ENCODE measurements around the gene UBL4A. TPM values are rescaled to one million over a fixed set of nuclear protein-coding genes. Genes with fewer than 3 reads are reported as not detected.

UBL4A gene
- total RNA-seq, 1 experiment from 2014 or later, result 39.1 TPM

DNA sequence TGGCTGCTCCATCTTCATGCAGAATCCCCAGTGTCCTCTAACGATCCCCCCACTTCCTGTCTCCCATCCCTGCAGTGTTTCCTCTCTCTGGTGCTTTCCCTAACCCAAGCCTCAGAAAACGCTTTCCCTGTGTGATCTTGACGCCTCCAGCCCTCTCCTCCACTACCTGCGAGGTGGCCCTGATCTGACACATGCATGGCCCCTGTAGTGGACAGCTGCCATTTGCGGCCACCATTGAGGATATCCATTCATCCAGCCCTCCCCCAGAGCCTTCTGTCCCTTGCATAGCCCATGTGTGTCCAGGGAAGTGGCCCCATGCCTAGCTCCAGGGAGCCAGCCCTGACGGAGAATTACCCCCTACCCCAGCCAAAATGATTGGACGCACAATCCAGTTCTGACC, 3.1 kb downstream of the UBL4A start:
- Histone ChIP-seq H3K27me3 (replicated peaks) (no peaks in the 10 kb centered on the region), H3K4me3 (no peak overlapping the region), H3K36me3 (peaks cover 35% of the 10 kb centered on the region), H3K27ac (no peak overlapping the region), H3K9me3 (replicated peaks) (no peaks in the 10 kb centered on the region), H3K4me1 (replicated peaks) (peaks cover 29% of the 10 kb centered on the region)
- no peak for DNase-seq (ENCODE audit: low read depth in 1 of 2, low spot score in 2 of 2)

GRCh38 chrX:154482786-154483185, 3.6 kb downstream of the UBL4A start:
- no peak for DNase-seq (ENCODE audit: low read depth in 1 of 2, low spot score in 2 of 2)
- Histone ChIP-seq H3K9me3 (replicated peaks) (no peaks in the 10 kb centered on the region), H3K27ac (no peak overlapping the region), H3K36me3 (peaks cover 34% of the 10 kb centered on the region), H3K4me1 (replicated peaks) (peaks cover 32% of the 10 kb centered on the region), H3K4me3 (no peak overlapping the region), H3K27me3 (replicated peaks) (no peaks in the 10 kb centered on the region)

DNA sequence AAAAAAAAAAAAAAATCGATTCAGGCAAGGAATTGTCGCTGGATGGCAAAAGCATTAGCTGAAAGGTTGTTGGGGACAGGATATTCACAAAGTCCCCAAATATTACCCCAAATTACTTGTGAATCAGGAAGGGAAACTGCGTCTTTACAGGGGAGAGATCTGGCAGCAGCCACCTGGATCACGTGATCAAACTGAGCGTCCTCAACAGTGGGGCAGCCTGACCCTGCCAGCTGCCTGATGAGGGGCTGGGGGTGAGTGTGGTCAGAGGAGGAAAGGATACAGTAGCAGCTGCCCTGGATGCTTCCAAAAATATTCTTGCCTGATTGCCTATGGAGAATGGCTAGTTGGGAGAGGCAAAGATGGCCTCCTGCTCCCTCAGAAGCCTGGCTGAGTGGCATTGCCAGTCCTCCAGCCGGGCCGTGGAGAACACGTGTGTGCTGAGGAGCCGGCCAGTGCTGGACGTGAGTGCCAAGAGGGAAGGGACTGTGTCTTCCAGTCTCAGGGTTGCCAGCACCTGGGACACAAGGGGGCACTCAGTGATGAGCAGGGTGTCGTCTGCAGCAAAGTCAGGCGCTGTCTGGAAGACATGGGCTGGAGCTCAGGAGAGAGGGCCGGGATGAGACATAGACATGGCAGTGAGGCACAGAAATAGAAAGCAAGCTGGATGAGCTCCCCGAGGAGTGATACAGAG, 4.4 kb downstream of the UBL4A start:
- H3K27ac ChIP-seq, result no peak overlapping the region
- no peak overlapping the region for H3K4me3 ChIP-seq
- H3K4me1 ChIP-seq (replicated peaks), result peaks cover 31% of the 10 kb centered on the region
- DNase-seq (ENCODE audit: low read depth in 1 of 2, low spot score in 2 of 2), result no peak
- no peaks in the 10 kb centered on the region for H3K9me3 ChIP-seq (replicated peaks)
- peaks cover 28% of the 10 kb centered on the region for H3K36me3 ChIP-seq
- H3K27me3 ChIP-seq (replicated peaks), result no peaks in the 10 kb centered on the region

GRCh38 chrX:154481195-154481594, 5.2 kb downstream of the UBL4A start:
- Histone ChIP-seq H3K27me3 (replicated peaks) (no peaks in the 10 kb centered on the region), H3K4me1 (replicated peaks) (peaks cover 27% of the 10 kb centered on the region), H3K9me3 (replicated peaks) (no peaks in the 10 kb centered on the region), H3K36me3 (peaks cover 25% of the 10 kb centered on the region), H3K27ac (no peak overlapping the region), H3K4me3 (no peak overlapping the region)
- no peak for DNase-seq (ENCODE audit: low read depth in 1 of 2, low spot score in 2 of 2)

DNA sequence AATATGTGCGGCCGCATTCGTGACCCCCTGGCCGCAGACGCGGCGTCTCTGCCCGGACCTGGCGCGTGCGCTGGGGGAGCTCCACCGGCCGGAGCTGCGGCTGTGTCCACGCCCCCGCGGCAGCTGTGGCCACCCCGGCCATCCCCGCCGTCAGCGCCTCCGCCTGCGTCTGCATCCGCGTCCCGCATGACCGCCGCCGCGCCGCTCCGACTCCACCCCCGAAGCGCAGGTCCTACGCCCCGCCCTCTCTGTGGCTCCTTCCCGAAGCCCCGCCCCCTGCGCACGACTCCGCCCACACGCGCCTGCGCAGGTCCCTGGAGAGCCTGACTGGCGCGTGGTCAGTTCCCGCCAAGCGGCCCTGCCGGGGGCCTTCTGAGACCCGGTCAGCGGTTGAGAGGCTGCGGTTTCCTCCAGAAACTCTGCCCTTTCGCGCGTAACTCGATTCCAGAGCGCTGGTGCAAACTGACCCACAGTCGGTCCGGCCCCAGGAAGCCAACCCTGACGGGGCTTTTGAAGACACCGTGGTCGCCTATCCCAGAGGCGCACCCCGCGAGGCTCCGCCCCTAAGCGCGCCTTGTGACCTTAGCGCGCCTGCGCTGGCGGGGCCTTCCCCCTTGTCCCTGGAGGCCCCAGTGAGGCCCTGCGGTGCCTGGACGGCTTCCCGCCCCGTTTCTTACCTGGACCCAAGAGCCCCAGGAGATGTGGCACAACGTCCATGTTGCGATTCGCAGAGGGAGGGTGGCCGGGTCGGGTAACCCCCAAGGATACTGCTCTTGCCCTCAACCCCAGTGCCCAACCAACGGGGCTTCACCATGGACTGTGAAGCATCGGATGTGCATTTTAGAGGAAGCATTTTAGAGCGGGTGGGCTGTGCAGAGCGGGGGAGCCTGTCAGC, 7.4 kb downstream of the UBL4A start, which contains the start of gene LAGE3:
LAGE3 (minus strand) TSS at position 554 of the 895 bp plus-strand sequence; CDS start at position 188, 366 bp downstream.
- peaks cover 4% of the 10 kb centered on the region for H3K36me3 ChIP-seq
- peak within 1 kb of the TSS; percentile 49 for H3K4me3 ChIP-seq
- H3K27ac ChIP-seq, result no peak within 1 kb of the TSS; the same call in 1 of the 2 replicates
- H3K4me1 ChIP-seq (replicated peaks), result peaks cover 10% of the 10 kb centered on the region
- peak; percentile 69 to 91 for DNase-seq (ENCODE audit: low read depth in 1 of 2, low spot score in 2 of 2)
- no peaks in the 10 kb centered on the region for H3K9me3 ChIP-seq (replicated peaks)
- H3K27me3 ChIP-seq (replicated peaks), result no peaks in the 10 kb centered on the region

GRCh38 chrX:154477891-154478477, 8.4 kb downstream of the UBL4A start:
- no peak overlapping the region for H3K27ac ChIP-seq
- no peaks in the 10 kb centered on the region for H3K36me3 ChIP-seq
- H3K4me1 ChIP-seq (replicated peaks), result peaks cover 10% of the 10 kb centered on the region
- no peaks in the 10 kb centered on the region for H3K27me3 ChIP-seq (replicated peaks)
- DNase-seq (ENCODE audit: low read depth in 1 of 2, low spot score in 2 of 2), result no peak
- no peaks in the 10 kb centered on the region for H3K9me3 ChIP-seq (replicated peaks)
- peak overlapping the region; percentile 49 for H3K4me3 ChIP-seq

- peaks cover 10% of the 10 kb centered on the region for H3K4me1 ChIP-seq (replicated peaks)
- no peaks in the 10 kb centered on the region for H3K9me3 ChIP-seq (replicated peaks)
- no peaks in the 10 kb centered on the region for H3K36me3 ChIP-seq
- H3K27ac ChIP-seq, result no peak overlapping the region
- H3K27me3 ChIP-seq (replicated peaks), result no peaks in the 10 kb centered on the region
- H3K4me3 ChIP-seq, result no peak overlapping the region
- DNase-seq (ENCODE audit: low read depth in 1 of 2, low spot score in 2 of 2), result no peak
Observed at GRCh38 chrX:154476821-154477220, 9.6 kb downstream of the UBL4A start.

- Histone ChIP-seq H3K36me3 (no peaks in the 10 kb centered on the region), H3K4me1 (replicated peaks) (0 out of 2 replicates have a peak, but pooled peaks cover 3% of the 10 kb centered on the region), H3K4me3 (no peak overlapping the region), H3K9me3 (replicated peaks) (no peaks in the 10 kb centered on the region), H3K27ac (no peak overlapping the region), H3K27me3 (replicated peaks) (no peaks in the 10 kb centered on the region)
- DNase-seq (ENCODE audit: low read depth in 1 of 2, low spot score in 2 of 2), result no peak
Observed at GRCh38 chrX:154473683-154474082, 12.7 kb downstream of the UBL4A start.

GRCh38 chrX:154472685-154473632, 13.5 kb downstream of the UBL4A start:
- Histone ChIP-seq H3K27me3 (replicated peaks) (no peaks in the 10 kb centered on the region), H3K36me3 (no peaks in the 10 kb centered on the region), H3K27ac (no peak overlapping the region), H3K4me1 (replicated peaks) (no peaks in the 10 kb centered on the region), H3K4me3 (no peak overlapping the region), H3K9me3 (replicated peaks) (no peaks in the 10 kb centered on the region)
- DNase-seq (ENCODE audit: low read depth in 1 of 2, low spot score in 2 of 2), result no peak

- Histone ChIP-seq H3K36me3 (no peaks in the 10 kb centered on the region), H3K27me3 (replicated peaks) (no peaks in the 10 kb centered on the region), H3K9me3 (replicated peaks) (no peaks in the 10 kb centered on the region), H3K27ac (no peak overlapping the region), H3K4me3 (no peak overlapping the region), H3K4me1 (replicated peaks) (no peaks in the 10 kb centered on the region)
- DNase-seq (ENCODE audit: low read depth in 1 of 2, low spot score in 2 of 2), result no peak
Observed at GRCh38 chrX:154471839-154472684, 14.4 kb downstream of the UBL4A start.

- Histone ChIP-seq H3K9me3 (replicated peaks) (no peaks in the 10 kb centered on the region), H3K27ac (no peak overlapping the region), H3K4me3 (no peak overlapping the region), H3K4me1 (replicated peaks) (no peaks in the 10 kb centered on the region), H3K27me3 (replicated peaks) (no peaks in the 10 kb centered on the region), H3K36me3 (no peaks in the 10 kb centered on the region)
- no peak for DNase-seq (ENCODE audit: low read depth in 1 of 2, low spot score in 2 of 2)
Observed at GRCh38 chrX:154470914-154471568, 15.4 kb downstream of the UBL4A start.

GRCh38 chrX:154470434-154470833, 16.0 kb downstream of the UBL4A start:
- no peak for DNase-seq (ENCODE audit: low read depth in 1 of 2, low spot score in 2 of 2)
- Histone ChIP-seq H3K4me1 (replicated peaks) (no peaks in the 10 kb centered on the region), H3K4me3 (no peak overlapping the region), H3K27ac (no peak overlapping the region), H3K27me3 (replicated peaks) (no peaks in the 10 kb centered on the region), H3K9me3 (replicated peaks) (no peaks in the 10 kb centered on the region), H3K36me3 (no peaks in the 10 kb centered on the region)

Measured in SJSA1 (cell line).